ENCODE measurements around the gene GEMIN5. TPM values are rescaled to one million over a fixed set of nuclear protein-coding genes. Genes with fewer than 3 reads are reported as not detected.
"Not testable (repeated sequence)": the region's sequence is repeated elsewhere in the genome, so short reads cannot be mapped to it uniquely, and the experiment has no call there.

The GEMIN5 gene, protein sequence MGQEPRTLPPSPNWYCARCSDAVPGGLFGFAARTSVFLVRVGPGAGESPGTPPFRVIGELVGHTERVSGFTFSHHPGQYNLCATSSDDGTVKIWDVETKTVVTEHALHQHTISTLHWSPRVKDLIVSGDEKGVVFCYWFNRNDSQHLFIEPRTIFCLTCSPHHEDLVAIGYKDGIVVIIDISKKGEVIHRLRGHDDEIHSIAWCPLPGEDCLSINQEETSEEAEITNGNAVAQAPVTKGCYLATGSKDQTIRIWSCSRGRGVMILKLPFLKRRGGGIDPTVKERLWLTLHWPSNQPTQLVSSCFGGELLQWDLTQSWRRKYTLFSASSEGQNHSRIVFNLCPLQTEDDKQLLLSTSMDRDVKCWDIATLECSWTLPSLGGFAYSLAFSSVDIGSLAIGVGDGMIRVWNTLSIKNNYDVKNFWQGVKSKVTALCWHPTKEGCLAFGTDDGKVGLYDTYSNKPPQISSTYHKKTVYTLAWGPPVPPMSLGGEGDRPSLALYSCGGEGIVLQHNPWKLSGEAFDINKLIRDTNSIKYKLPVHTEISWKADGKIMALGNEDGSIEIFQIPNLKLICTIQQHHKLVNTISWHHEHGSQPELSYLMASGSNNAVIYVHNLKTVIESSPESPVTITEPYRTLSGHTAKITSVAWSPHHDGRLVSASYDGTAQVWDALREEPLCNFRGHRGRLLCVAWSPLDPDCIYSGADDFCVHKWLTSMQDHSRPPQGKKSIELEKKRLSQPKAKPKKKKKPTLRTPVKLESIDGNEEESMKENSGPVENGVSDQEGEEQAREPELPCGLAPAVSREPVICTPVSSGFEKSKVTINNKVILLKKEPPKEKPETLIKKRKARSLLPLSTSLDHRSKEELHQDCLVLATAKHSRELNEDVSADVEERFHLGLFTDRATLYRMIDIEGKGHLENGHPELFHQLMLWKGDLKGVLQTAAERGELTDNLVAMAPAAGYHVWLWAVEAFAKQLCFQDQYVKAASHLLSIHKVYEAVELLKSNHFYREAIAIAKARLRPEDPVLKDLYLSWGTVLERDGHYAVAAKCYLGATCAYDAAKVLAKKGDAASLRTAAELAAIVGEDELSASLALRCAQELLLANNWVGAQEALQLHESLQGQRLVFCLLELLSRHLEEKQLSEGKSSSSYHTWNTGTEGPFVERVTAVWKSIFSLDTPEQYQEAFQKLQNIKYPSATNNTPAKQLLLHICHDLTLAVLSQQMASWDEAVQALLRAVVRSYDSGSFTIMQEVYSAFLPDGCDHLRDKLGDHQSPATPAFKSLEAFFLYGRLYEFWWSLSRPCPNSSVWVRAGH (N-terminal part only)
- 10 to 100 TPM; 11.3 to 13.0 TPM for total RNA-seq

DNA sequence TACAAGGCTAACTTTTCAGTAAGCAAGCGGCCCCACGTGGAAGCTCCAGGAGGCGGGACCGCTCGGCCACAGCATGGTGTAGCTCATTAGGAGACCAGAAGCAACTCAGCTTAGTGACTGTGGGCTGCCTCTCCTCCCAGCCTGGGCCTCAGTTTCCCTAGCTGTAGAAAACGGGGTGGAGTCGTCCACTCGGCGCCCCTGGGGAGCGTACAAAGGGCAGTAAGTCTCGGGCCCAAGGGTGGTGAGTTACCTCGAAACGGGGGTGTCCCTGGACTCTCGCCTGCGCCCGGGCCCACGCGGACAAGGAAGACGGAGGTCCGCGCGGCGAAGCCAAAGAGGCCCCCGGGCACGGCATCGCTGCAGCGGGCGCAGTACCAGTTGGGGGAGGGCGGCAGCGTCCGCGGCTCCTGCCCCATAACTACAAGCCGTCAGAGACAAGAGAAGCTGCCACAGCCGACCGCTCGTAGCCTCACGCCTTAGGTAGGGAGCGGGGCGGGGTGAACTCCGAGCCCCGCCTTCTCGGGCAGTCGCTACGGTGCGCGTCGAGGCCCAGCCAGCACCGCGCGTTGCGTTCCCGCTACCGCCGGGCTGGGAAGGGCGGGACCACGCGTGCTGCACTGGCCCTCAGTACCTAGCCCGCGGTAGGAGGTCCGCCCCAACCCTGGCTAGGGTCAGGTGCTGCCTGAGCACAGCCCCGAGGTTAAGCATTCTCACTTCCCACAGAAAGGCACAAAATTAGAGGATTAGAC, at the start of gene GEMIN5:
GEMIN5 (minus strand) TSS at position 494 of the 749 bp plus-strand sequence; CDS start at position 416, 78 bp downstream.
- H3K36me3 Mint-ChIP-seq (ENCODE audit: low read depth), result peaks cover 13% of the 10 kb centered on the region
- H3K27ac Mint-ChIP-seq, result peak within 1 kb of the TSS; percentile 70
- H3K4me1 Mint-ChIP-seq, result peaks cover 55% of the 10 kb centered on the region
- POLR2A ChIA-PET, result interaction anchor here (1.0 to 2.9 kb wide), 4 partner anchors 9 to 80 kb away, joined by 3 to 24 read pairs (median 5); partner anchors contain the start of gene CNOT8
- H3K27me3 Mint-ChIP-seq, result no peaks in the 10 kb centered on the region
- no peaks in the 10 kb centered on the region for H3K9me3 Mint-ChIP-seq
- H3K4me3 Mint-ChIP-seq, result peak within 1 kb of the TSS; percentile 85
- DNase-seq, result peak; percentile 87
- CTCF ChIA-PET, result interaction anchor here (1.1 to 1.8 kb wide), 2 partner anchors 10 to 21 kb away, joined by 3 to 5 read pairs; no protein-coding TSS in a partner anchor

DNA sequence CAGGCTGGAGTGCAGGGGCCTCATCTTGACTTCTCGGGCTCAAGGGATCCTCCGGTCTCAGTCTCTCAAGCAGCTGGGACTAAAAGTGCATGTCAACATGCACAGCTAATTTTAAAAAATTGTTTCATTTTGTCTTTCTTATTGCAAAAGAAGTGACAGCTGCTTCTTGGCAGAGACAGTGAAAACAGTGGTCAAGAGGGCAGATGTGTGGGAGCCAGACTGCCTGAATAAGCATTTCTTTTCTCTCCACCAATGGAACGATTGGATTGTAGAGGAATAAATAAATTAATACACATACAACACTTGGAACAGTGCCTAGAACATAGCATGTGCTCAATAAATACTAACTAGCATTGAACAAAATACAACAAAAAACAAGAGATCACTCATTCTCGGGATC, 48.1 kb upstream of the GEMIN5 start:
- H3K9me3 Mint-ChIP-seq, result no peaks in the 10 kb centered on the region
- ChIA-PET POLR2A (no interaction called here), CTCF (no interaction called here)
- peaks cover 10% of the 10 kb centered on the region for H3K27me3 Mint-ChIP-seq
- H3K4me1 Mint-ChIP-seq, result no peaks in the 10 kb centered on the region
- no peak overlapping the region for H3K27ac Mint-ChIP-seq
- DNase-seq, result no peak
- H3K36me3 Mint-ChIP-seq (ENCODE audit: low read depth), result no peaks in the 10 kb centered on the region
- no peak overlapping the region for H3K4me3 Mint-ChIP-seq

DNA sequence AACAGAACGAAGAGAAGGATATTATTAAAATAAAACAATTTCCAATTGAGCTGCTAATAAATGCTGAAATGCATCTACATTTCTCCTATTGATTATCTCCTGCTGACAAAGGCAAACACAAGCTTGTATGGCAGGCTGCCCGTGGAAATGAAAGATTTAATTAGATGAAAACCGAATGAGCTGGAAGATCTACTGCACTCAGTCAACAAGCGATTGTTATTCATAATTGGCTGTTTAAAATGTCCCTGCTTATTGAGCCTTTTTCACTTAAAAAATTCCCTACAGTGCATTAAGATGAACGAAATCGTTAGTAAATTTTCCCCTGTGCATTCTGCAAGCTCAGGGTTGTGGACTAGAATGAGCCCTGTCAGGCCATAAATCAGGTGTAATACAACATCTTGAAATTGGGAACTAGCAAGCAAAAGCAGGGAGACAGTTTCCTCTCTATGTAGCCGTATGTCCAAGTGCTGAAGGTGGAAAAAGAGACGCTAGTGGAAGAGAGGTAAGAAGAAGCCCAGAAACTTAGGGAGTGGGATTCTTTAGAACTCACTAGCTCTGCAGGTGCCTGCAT, 47.0 kb upstream of the GEMIN5 start:
- no peaks in the 10 kb centered on the region for H3K36me3 Mint-ChIP-seq (ENCODE audit: low read depth)
- POLR2A ChIA-PET, result no interaction called here
- H3K27me3 Mint-ChIP-seq, result peaks cover 10% of the 10 kb centered on the region
- no peak overlapping the region for H3K27ac Mint-ChIP-seq
- H3K4me1 Mint-ChIP-seq, result no peaks in the 10 kb centered on the region
- H3K9me3 Mint-ChIP-seq, result no peaks in the 10 kb centered on the region
- no peak for DNase-seq
- CTCF ChIA-PET, result interaction anchor here (0.5 kb wide), 1 partner anchor 69 kb away, joined by 3 read pairs; no protein-coding TSS in a partner anchor
- H3K4me3 Mint-ChIP-seq, result no peak overlapping the region

DNA sequence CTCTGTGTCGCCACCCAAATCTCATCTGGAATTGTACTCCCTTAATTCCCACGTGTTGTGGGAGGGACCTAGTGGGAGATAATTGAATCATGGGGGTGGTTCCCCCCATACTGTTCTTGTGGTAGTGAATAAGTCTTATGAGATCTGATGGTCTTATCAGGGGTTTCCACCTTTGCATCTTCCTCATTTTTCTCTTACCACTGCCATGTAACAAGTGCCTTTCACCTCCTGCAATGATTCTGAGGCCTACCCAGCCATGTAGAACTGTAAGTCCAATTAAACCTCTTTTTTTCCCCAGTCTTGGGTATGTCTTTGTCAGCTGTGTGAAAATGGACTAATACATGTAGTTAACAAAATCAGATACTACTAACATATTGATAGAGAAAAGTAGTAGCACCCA, 40.3 kb upstream of the GEMIN5 start:
- H3K4me3 Mint-ChIP-seq; DNase-seq; H3K4me1 Mint-ChIP-seq; H3K27ac Mint-ChIP-seq; H3K36me3 Mint-ChIP-seq (ENCODE audit: low read depth); POLR2A ChIA-PET; CTCF ChIA-PET; H3K27me3 Mint-ChIP-seq; H3K9me3 Mint-ChIP-seq: not testable (repeated sequence)

DNA sequence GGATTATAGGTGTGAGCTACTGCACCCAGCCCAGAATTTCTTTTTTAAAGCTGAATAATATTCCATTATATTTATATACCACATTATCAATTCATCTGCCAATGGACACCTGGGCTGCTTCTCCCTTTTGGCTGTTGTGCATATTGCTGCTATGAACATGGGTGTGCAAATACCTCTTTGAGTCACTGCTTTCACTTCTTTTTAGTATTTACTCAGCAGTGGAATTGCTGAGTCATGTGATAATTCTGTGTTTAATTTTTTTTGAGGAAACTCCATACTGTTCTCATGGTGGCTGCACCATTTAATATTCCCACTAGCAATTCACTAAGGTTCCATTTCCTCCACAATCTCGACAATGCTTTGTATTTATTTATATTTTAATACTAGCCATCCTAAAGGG, 39.4 kb upstream of the GEMIN5 start:
- DNase-seq, result no peak
- no peak overlapping the region for H3K27ac Mint-ChIP-seq
- no peaks in the 10 kb centered on the region for H3K4me1 Mint-ChIP-seq
- H3K27me3 Mint-ChIP-seq, result no peaks in the 10 kb centered on the region
- H3K4me3 Mint-ChIP-seq, result no peak overlapping the region
- H3K36me3 Mint-ChIP-seq (ENCODE audit: low read depth), result peaks cover 10% of the 10 kb centered on the region
- POLR2A ChIA-PET, result no interaction called here
- CTCF ChIA-PET, result no interaction called here
- no peaks in the 10 kb centered on the region for H3K9me3 Mint-ChIP-seq

DNA sequence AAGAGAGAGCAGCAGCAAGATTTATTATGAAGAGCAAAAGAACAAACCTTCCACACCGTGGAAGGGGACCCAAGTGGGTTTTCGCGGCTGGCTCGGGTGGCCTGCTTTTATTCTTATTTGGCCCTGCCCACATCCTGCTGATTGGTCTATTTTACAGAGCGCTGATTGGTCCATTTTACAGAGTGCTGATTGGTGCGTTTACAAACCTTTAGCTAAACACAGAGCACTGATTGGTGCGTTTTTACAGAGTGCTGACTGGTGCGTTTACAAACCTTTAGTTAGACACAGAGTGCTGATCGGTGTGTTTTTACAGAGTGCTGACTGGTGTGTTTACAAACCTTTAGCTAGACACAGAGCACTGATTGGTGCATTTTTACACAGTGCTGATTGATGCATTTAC, 38.1 kb upstream of the GEMIN5 start:
- H3K27ac Mint-ChIP-seq; H3K9me3 Mint-ChIP-seq; CTCF ChIA-PET; H3K27me3 Mint-ChIP-seq; DNase-seq; H3K36me3 Mint-ChIP-seq (ENCODE audit: low read depth); H3K4me1 Mint-ChIP-seq; POLR2A ChIA-PET; H3K4me3 Mint-ChIP-seq: not testable (repeated sequence)

DNA sequence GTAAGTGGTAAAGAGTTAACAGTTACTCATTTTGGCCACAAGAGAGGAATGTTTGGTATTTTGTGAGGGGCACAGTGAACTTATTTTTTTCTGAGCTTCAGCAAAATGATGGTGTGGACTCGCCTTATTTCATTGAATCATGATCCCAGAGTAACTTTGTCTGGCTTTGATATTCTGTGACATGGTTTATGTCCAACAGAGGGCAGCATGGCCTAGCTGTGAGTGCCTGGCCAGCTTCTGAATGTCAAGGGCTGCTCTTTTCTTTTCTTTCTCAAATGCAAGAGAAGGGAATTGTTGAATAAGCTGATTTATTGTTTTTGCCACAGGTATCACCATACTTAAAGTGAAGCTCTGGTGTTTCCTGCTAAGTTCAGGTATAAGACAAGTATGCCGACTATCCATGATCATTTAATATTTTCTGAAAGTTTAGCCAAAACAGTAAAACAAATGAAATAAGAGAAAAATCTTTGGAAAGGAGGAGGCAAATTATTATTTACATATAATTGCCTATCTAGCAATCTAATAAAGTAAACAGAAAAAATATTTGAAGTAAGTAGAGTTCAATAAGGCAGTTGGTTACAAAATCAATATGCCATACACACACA, 34.6 kb upstream of the GEMIN5 start:
- CTCF ChIA-PET, result interaction anchor here (1.0 to 1.1 kb wide), 2 partner anchors 8 to 32 kb away, joined by 3 to 4 read pairs; no protein-coding TSS in a partner anchor
- Mint-ChIP-seq H3K27me3 (no peaks in the 10 kb centered on the region), H3K4me3 (no peak overlapping the region), H3K27ac (no peak overlapping the region), H3K36me3 (ENCODE audit: low read depth) (peaks cover 14% of the 10 kb centered on the region), H3K4me1 (no peaks in the 10 kb centered on the region), H3K9me3 (no peaks in the 10 kb centered on the region)
- POLR2A ChIA-PET, result no interaction called here
- DNase-seq, result no peak

DNA sequence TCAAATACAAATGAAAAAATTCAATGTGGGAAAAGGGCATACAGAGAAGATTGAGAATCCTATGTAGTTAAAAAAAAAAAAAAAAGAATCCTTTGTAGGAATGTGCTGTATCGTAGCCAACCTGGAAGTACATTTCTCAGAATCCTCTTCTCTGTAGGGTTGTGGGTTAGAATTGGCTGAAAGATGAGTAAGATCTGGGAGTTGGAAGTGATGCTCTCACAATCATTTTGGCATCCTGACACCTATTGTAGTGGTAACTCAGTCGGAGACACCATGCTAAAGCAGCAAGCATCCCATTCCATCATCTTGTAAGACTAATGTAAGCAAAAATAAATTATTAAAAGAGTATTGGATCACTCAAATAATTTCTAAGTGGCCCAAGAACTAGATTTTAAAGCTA, 33.5 kb upstream of the GEMIN5 start:
- no peaks in the 10 kb centered on the region for H3K9me3 Mint-ChIP-seq
- H3K27ac Mint-ChIP-seq, result no peak overlapping the region
- H3K4me1 Mint-ChIP-seq, result no peaks in the 10 kb centered on the region
- POLR2A ChIA-PET, result no interaction called here
- no peak for DNase-seq
- CTCF ChIA-PET, result no interaction called here
- peaks cover 18% of the 10 kb centered on the region for H3K36me3 Mint-ChIP-seq (ENCODE audit: low read depth)
- no peak overlapping the region for H3K4me3 Mint-ChIP-seq
- H3K27me3 Mint-ChIP-seq, result no peaks in the 10 kb centered on the region

DNA sequence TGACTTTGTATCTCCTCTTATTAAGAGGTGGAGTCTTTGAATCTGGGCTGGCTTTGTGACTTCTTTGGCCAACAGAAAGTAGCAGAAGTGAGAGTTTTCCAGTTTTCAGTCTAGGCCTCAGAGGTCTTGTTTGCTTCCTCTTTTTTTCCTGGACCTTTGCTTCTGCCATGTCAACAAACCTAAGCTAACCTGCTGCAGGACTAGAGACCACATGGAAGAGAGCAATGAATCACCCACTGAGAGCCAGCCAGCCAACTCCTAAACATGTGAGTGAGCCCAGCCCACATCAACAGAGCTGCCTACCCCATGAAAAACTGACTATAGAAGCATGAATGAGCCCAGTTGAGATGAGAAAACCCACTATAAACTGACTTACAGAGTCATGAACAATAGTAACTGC, 32.7 kb upstream of the GEMIN5 start:
- Mint-ChIP-seq H3K9me3 (no peaks in the 10 kb centered on the region), H3K36me3 (ENCODE audit: low read depth) (peaks cover 20% of the 10 kb centered on the region), H3K4me1 (peaks cover 5% of the 10 kb centered on the region), H3K4me3 (no peak overlapping the region), H3K27me3 (no peaks in the 10 kb centered on the region), H3K27ac (no peak overlapping the region)
- CTCF ChIA-PET, result no interaction called here
- POLR2A ChIA-PET, result no interaction called here
- DNase-seq, result no peak

DNA sequence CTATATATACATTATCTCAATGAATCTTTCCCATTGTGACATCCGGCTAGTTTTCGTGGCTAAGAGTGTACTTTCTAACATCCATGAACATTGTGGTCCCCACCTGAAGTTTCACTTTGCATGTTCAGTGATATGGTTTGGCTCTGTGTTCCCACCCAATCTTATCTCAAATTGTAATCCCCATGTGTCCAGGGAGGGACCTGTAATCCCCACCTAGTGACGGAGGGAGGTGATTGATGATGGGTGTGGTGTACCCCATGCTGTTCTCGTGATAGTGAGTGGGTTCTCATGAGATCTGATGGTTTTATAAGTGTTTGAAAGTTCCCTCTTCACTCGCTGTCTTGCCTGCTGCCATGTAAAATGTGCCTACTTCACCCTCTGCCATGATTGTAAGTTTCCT, 30.9 kb upstream of the GEMIN5 start:
- no peaks in the 10 kb centered on the region for H3K9me3 Mint-ChIP-seq
- no peaks in the 10 kb centered on the region for H3K27me3 Mint-ChIP-seq
- peaks cover 5% of the 10 kb centered on the region for H3K4me1 Mint-ChIP-seq
- no peak overlapping the region for H3K4me3 Mint-ChIP-seq
- no peak overlapping the region for H3K27ac Mint-ChIP-seq
- peaks cover 16% of the 10 kb centered on the region for H3K36me3 Mint-ChIP-seq (ENCODE audit: low read depth)
- no peak for DNase-seq
- ChIA-PET CTCF (interaction anchor here (1.6 kb wide), 1 partner anchor 36 kb away, joined by 3 read pairs; no protein-coding TSS in a partner anchor), POLR2A (no interaction called here)

DNA sequence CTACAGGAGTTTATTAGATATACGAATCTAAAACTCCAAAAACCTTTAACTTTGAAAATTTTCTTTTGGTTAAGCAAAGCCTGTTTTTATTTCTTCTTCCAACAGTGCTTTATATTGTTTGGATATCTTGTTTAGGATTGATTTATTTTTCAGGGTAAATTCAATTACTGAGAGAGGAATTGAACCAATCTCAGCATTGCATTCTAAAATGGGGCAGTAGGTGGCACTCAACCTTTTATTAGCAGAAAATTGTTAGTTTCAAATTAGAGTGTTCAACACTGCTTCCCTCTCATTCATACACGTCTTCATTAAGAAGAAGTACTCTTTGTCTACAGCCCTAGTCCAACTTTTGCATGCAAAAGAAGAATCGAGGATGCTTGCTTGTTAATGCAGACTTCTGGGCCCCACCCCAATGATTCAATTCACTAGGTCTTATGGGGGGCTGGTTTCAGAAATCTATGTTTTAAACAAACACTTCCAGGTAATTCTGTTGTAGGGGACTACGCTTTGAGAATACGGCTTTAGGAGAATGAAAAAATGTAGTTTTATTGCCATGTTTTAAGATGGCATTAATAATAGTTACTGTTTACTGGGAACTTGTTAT, 29.5 kb upstream of the GEMIN5 start:
- DNase-seq, result no peak
- Mint-ChIP-seq H3K36me3 (ENCODE audit: low read depth) (peaks cover 21% of the 10 kb centered on the region), H3K27ac (no peak overlapping the region), H3K27me3 (no peaks in the 10 kb centered on the region), H3K4me1 (peaks cover 5% of the 10 kb centered on the region), H3K4me3 (no peak overlapping the region), H3K9me3 (no peaks in the 10 kb centered on the region)
- ChIA-PET CTCF (interaction anchor here (0.8 to 1.6 kb wide), 3 partner anchors 8 to 169 kb away, joined by 3 to 4 read pairs (median 3); no protein-coding TSS in a partner anchor), POLR2A (no interaction called here)

Data from activated CD4-positive, alpha-beta memory T cell treated with anti-CD3 and anti-CD28 coated beads, Interleukin-2, amount 10 ng/mL, durations not matched to agents 7 days and 5 days (primary cell).